Activated CD8-positive, alpha-beta memory T cell treated with anti-CD3 and anti-CD28 coated beads for 48 hours (primary cell): Measurements from ENCODE around the gene LOXL3.

Experiments
- DNase-seq, 3 experiments: peaks; one replicate each; pipeline ENCODE4 v3.0.0-alpha.2; 2020; ENCODE audit warnings: low read depth in 2 of 3, low spot score in 2 of 3

Gene LOXL3

DNA sequence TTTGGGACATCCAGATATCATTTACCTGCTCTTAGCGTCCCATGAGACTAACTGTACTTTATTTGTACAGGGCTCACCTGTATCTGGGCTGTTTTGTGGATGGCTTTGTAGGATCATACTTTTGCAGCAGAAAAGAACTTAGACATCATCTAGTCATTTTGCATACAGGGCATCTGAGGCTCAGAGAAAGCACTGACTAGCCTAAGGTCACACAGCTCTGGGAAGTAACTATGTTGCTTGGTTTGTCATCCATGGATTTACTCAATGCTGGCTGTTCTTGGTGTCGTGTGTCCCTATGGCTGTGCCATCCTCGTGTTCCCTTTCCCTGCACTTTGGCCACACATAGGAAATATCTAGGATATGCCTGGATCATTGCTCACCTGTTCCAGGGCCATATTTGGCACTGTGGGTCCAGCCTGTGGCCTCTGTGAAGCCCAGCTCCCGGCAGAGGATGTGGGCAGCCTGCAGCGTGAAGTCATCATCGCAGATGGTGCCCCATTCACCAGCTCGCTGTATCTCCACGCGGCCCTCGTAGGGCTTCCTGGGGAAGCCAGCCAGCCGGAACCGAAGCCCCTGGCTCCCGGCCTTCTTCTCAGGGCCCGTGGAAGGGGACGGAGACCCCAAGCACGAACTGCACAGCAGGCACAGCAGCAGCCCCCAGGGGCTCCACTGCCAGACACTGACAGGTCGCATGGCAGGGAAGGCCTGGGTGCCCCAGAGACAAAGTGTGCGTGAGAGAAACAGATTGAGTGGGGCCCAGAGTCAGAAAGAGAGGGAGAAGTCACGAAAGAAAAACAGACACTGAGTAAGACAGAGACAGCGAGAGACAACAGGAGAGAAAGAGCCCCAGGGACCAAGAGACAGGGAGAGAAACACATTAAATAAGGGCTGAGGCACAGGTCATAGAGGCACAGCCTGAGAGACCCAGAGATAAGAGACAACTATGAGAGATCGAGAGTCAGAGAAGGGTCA, 1.5 kb downstream of the LOXL3 start:
- DNase-seq, result no peak

DNA sequence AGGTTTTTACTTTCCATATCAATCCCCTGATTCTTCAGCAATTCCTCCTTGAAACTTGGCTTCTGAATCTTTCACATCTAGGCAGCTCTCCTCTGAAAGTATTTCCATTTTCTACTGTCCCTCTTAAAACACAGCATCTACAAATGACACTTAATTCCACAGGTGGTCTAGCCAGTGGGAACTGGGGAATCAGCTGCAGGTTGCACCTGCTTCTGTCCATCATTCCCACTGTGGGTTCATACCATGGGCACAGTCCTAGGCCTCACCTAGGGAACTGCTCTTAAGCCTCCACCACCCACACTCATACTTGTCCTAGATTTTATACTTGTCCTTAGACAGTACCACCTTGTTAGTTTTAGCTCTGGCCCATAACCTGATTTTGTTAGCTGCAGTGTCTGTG, 2.2 kb downstream of the LOXL3 start:
- DNase-seq, result no peak

DNA sequence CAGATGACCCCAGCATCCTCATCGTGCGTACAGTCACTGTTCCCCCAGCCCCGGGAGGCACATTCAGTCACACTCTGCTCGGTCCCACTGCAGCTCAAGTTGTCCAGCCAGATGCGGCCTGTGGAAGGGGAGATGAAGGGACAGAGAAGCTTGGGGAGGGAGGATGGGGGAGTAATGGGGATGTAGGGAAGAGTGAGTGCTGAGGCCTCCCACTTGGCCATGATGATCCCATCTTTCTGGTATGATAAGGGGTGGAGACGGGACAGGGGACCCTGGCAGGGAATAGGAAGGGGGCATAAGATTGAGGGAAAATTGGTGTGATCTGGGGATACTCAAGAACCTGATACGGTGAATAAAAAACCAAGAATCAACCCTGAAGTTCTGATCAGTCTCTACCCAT, 3.5 kb downstream of the LOXL3 start:
- DNase-seq, result no peak

- DNase-seq, result no peak
Observed at GRCh38 chr2:74548900-74549826, 4.6 kb downstream of the LOXL3 start.

- no peak for DNase-seq
Observed at GRCh38 chr2:74548285-74548899, 5.3 kb downstream of the LOXL3 start.

DNA sequence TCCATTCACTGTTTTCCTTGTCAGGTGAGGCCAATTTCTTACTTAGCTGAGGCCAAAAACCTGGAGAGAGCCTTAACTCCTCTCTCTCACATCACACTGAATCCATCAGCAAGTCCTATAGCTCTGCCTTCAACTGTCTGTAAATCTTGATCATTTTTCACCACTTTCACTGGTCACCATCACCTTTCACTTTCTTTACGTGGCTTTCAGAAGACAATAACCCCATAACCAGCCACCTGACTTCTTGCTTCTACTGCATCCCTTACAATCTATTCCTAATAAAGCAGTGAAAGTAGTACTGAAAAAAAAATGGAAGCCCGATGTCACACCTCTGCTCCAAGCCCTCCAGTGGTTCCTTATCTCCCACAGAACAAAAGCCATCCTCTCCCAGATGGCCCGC, 7.7 kb downstream of the LOXL3 start:
- DNase-seq, result no peak

- DNase-seq, result no peak
Observed at GRCh38 chr2:74544634-74545033, 9.1 kb downstream of the LOXL3 start.

GRCh38 chr2:74542978-74543377, 10.8 kb downstream of the LOXL3 start:
- no peak for DNase-seq

- no peak for DNase-seq
Observed at GRCh38 chr2:74540291-74540690, 13.5 kb downstream of the LOXL3 start.

- no peak for DNase-seq
Observed at GRCh38 chr2:74538881-74539339, 14.8 kb downstream of the LOXL3 start.

- DNase-seq, result no peak
Observed at GRCh38 chr2:74537140-74537539, 16.6 kb downstream of the LOXL3 start.

DNA sequence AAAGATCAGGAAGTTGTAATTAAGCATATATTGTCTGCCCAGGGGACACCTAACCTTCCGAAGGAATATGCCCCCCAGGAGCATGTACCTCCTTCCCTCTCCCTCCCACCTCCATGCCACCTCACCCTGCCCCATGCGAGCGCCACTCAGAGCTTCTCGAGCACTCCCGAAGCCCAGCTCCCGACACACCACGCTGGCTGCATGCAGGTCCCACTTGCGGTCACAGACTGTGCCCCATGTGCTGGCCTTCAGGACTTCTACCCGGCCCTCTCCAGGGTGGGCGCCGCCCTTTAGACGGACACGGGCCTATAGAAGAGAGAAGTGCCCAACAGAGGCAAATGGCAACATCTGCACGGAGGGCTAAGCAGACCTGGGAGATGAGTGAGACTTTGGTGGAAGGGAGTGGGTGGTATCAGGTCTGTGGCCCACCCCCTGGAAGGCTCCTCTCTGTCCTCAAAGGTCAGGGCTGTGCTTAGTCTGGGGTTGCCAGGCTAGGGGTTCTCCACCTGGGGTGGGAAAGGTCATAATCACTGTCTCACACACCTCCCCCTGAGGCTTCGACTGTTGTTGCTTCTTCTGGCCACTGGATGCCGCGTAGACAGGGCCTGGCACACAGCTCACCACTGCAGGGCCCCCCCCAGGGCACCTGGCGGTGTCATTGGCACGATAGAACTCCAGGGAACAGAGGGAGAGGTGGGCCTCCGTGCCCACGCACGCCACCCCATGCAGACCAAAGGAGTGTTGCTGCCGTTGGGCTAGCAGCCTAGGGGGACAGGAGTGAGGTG, 17.4 kb downstream of the LOXL3 start:
- DNase-seq, result no peak

DNA sequence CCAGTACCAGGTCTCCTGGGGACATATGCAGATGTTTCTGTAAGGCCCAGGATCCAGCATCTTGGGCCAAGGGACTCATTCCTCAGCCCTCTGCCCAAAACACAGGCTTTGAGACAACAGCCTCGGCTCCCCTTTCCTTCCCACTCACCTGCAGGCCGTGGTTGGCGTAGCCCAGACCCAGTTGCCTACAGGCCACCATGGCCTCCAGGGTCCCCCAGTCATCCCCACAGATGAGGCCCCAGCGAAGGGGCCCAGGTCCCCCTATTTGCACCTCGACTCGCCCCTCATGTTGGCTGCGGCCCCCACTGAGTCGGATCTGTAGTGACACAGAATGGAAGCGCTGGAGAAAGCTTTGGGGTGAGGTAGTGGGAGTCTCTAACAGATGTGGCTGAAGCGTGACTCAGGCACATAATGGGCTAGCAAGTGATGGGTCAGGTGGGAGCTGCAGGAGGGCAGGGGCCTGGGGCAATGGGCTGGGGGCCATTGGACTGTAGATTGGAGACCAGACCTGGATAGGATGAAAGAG, 18.2 kb downstream of the LOXL3 start:
- no peak for DNase-seq

DNA sequence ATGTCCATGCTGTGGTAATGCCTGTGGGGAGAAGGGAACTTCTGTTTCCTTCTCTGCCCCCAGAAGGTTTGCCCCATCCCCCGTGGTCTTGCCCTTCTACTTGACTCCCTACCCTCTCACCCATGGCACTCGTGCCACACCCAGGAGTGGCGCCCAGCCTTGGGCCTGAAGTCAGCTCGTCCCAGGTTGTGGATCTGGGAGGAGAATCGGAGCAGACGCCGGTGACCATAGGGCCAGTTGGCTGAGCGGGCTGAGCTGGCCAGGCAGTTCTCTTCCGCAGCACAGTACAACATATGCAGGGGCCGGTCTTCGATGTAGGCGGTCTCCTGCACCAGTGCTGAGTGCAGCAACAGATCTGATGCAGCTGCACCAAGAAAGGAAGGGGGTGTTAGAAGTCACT, 19.3 kb downstream of the LOXL3 start:
- no peak for DNase-seq

DNA sequence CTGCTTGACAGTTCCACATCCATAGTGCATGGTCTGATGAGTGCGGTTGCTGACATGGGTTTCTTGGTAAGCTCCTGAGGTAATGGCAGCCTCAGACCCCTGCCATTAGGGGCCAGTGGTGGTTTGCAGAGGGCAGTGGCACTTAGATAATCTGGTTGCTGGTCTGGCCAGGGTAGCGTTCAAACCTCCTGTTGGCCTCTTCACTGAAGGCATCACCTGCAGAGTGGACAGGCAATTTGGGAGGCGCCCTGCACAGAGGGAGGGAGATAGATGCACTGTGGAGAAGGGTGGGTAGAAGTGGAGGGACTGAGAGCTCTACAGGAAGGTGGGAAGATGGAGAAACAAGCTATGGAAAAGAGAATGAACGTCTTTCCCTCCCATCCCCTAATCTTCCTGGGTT, 20.3 kb downstream of the LOXL3 start:
- no peak for DNase-seq

DNA sequence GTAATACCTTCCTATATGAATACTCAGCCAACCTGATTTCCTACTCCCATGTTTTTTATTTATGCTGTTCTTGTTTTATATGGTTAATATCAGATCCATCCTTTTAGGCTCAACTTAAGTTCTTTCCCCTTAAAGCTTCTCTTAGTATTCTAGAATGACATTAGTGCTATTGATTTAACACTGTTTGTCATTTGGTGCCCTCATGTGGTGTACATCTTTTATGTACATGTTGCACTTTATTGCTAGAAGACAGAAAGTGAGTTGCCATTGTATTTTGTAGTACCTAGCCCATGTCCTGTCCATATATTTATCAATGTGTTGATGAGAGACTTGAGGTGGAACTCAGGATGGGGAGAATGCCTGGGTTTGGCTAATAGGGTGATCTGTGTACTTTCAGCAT, 21.5 kb downstream of the LOXL3 start:
- DNase-seq, result no peak

DNA sequence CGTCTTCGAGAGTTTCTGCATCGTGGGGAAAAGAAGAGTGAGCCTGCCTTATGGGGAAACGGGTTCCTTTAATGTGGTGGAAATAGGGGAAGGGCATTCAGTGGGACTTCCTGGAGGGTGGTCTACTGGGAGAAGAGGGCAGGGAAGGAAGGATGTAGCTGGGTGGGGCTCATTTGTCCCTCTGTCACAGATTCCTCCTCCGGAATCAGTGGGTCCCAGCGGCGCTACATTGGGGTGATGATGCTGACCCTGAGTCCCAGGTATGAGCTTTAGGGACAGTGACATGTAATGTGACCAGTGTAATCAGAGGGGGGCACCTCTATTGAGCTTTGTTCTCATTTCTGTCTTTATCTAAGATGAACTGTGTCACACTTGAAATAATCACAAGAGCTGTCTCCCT, 22.1 kb downstream of the LOXL3 start:
- DNase-seq, result no peak

DNA sequence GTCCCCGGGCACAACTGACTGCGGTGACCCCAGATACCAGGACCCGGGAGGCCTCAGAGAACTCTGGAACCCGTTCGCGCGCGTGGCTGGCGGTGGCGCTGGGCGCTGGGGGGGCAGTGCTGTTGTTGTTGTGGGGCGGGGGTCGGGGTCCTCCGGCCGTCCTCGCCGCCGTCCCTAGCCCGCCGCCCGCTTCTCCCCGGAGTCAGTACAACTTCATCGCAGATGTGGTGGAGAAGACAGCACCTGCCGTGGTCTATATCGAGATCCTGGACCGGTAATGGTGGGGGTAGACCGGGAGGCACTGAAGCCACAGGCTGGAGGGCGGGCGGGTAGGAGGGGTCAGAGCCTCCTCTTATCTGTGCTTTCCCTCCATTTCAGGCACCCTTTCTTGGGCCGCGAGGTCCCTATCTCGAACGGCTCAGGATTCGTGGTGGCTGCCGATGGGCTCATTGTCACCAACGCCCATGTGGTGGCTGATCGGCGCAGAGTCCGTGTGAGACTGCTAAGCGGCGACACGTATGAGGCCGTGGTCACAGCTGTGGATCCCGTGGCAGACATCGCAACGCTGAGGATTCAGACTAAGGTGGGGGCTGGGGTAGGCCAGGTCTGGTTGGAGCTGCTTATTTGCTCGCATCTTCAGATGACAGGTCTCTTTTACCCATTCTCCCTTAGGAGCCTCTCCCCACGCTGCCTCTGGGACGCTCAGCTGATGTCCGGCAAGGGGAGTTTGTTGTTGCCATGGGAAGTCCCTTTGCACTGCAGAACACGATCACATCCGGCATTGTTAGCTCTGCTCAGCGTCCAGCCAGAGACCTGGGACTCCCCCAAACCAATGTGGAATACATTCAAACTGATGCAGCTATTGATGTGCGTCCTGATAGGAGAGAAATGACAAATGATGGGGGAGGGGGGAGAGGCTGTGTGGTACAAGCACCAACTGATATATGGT, 23.2 kb downstream of the LOXL3 start:
- DNase-seq, result no peak
